ENCODE measurements around the gene CDC42BPB.

The CDC42BPB gene

GRCh38 chr14:102942069-102942468 is 115.3 kb downstream of the CDC42BPB start:
- no peaks in the 10 kb centered on the region for H3F3A ChIP-seq (ENCODE audit: insufficient read depth, low read length)
- H3K4me2 ChIP-seq (ENCODE audit: low read depth, low read length): no peak overlapping the region
- H3K4me1 ChIP-seq (ENCODE audit: low read length): no peaks in the 10 kb centered on the region
- no peaks in the 10 kb centered on the region for H3K79me2 ChIP-seq (ENCODE audit: low read length)
- no peaks in the 10 kb centered on the region for H3K27me3 ChIP-seq (replicated peaks; ENCODE audit: insufficient read depth, low read length)
- H3K4me3 ChIP-seq (ENCODE audit: low read length): no peak overlapping the region
- no peaks in the 10 kb centered on the region for H3K9me2 ChIP-seq (replicated peaks; ENCODE audit: insufficient read depth, low read length)
- DNase-seq: no peak
- no peaks in the 10 kb centered on the region for H3K36me3 ChIP-seq (replicated peaks; ENCODE audit: insufficient read depth, low read length)
- H3K9ac ChIP-seq (ENCODE audit: low read length): no peak overlapping the region
- no peaks in the 10 kb centered on the region for H3K9me3 ChIP-seq (replicated peaks; ENCODE audit: insufficient read depth, low read length)
- H3K27ac ChIP-seq (ENCODE audit: low read length): no peak overlapping the region
- no peak for TF ChIP-seq CTCF (IDR thresholded peaks at IDR 0.05; ENCODE audit: low read length)
- TF ChIP-seq EZH2phosphoT487 (IDR thresholded peaks at IDR 0.05; ENCODE audit: low read length): no peak
- TF ChIP-seq EZH2 (optimal IDR thresholded peaks at IDR 0.05; ENCODE audit: low read depth, low read length): no peak
- H4K20me1 ChIP-seq (ENCODE audit: insufficient read depth, low read length): no peaks in the 10 kb centered on the region
- no peak overlapping the region for H2AFZ ChIP-seq (ENCODE audit: low read length)

DNA sequence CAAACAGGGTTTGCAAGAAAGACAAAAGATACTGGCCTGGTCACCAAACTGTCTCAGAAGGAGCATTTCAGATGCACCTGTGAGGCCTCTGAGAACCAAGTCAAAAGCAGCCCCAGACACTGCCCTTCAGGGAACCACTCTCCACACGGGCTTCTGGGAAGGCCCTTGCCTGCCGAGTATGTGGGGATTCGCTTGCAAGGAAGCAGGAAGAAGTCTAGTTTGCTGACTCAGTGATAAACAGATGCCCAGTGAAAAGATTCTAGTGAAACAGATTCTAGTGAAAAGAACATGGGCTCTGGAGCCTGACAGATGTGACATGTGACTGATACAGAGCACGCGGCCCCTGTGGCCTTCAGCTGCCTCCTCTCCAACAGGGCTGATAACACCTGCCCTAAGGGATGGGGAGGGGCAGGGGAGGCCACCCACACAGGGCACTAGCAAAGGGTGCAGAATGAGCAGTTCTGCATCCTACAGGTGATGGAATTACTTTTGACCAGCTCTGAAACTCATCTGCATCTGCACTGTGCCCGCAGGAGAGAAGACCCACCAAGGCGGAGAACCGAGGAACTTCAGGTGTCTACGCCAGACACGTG is 115.8 kb downstream of the CDC42BPB start:
- no peak for DNase-seq
- Histone ChIP-seq H3K79me2 (ENCODE audit: low read length) (no peaks in the 10 kb centered on the region), H3K4me2 (ENCODE audit: low read depth, low read length) (no peak overlapping the region), H4K20me1 (ENCODE audit: insufficient read depth, low read length) (no peaks in the 10 kb centered on the region), H3F3A (ENCODE audit: insufficient read depth, low read length) (no peaks in the 10 kb centered on the region), H3K9ac (ENCODE audit: low read length) (no peak overlapping the region), H2AFZ (ENCODE audit: low read length) (no peak overlapping the region), H3K4me1 (ENCODE audit: low read length) (no peaks in the 10 kb centered on the region), H3K9me3 (replicated peaks; ENCODE audit: insufficient read depth, low read length) (no peaks in the 10 kb centered on the region), H3K9me2 (replicated peaks; ENCODE audit: insufficient read depth, low read length) (no peaks in the 10 kb centered on the region), H3K27ac (ENCODE audit: low read length) (no peak overlapping the region), H3K36me3 (replicated peaks; ENCODE audit: insufficient read depth, low read length) (no peaks in the 10 kb centered on the region), H3K27me3 (replicated peaks; ENCODE audit: insufficient read depth, low read length) (no peaks in the 10 kb centered on the region), H3K4me3 (ENCODE audit: low read length) (no peak overlapping the region)
- TF ChIP-seq EZH2phosphoT487 (IDR thresholded peaks at IDR 0.05; ENCODE audit: low read length) (no peak), EZH2 (optimal IDR thresholded peaks at IDR 0.05; ENCODE audit: low read depth, low read length) (no peak), CTCF (IDR thresholded peaks at IDR 0.05; ENCODE audit: low read length) (no peak)

DNA sequence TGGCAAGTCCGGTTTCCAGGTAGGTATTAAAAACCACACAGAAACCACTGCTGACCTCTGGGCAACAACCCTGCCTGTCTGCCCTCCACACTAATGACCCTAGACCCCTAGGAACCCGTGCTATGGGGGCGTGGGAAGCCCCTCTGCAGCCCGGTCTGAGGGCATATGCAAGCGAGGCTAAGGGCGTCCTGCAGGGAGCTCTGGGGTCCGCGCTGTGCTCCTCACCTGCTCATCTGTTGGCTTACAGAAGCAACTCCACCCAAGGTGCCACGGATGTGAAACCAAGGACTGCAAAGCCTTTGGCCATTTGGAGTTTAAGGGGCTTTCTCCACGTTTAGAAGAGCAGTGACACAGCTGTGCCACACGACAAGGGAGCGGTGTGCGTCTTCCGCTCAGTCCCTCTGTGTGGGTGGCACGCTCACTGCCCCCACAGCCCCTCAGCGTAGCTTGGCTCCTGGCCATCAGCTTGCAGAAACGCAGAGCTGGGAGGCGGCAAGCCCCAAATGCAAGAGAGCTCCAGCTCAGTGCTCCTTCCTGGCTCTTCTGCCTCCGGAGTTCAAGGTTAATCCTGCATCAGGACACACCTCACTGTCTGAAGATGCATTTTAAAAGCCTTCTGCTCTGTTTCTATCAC is 116.5 kb downstream of the CDC42BPB start:
- no peak overlapping the region for H3K9ac ChIP-seq (ENCODE audit: low read length)
- H3K4me3 ChIP-seq (ENCODE audit: low read length): no peak overlapping the region
- H3K27ac ChIP-seq (ENCODE audit: low read length): no peak overlapping the region
- no peak for DNase-seq
- H3K27me3 ChIP-seq (replicated peaks; ENCODE audit: insufficient read depth, low read length): no peaks in the 10 kb centered on the region
- no peaks in the 10 kb centered on the region for H3K9me3 ChIP-seq (replicated peaks; ENCODE audit: insufficient read depth, low read length)
- TF ChIP-seq EZH2 (optimal IDR thresholded peaks at IDR 0.05; ENCODE audit: low read depth, low read length) (no peak), CTCF (IDR thresholded peaks at IDR 0.05; ENCODE audit: low read length) (no peak), EZH2phosphoT487 (IDR thresholded peaks at IDR 0.05; ENCODE audit: low read length) (no peak)
- no peak overlapping the region for H2AFZ ChIP-seq (ENCODE audit: low read length)
- H3K9me2 ChIP-seq (replicated peaks; ENCODE audit: insufficient read depth, low read length): no peaks in the 10 kb centered on the region
- no peaks in the 10 kb centered on the region for H3K79me2 ChIP-seq (ENCODE audit: low read length)
- H3K4me1 ChIP-seq (ENCODE audit: low read length): no peaks in the 10 kb centered on the region
- H3K4me2 ChIP-seq (ENCODE audit: low read depth, low read length): no peak overlapping the region
- H3K36me3 ChIP-seq (replicated peaks; ENCODE audit: insufficient read depth, low read length): no peaks in the 10 kb centered on the region
- no peaks in the 10 kb centered on the region for H3F3A ChIP-seq (ENCODE audit: insufficient read depth, low read length)
- H4K20me1 ChIP-seq (ENCODE audit: insufficient read depth, low read length): no peaks in the 10 kb centered on the region
